ENCODE measurements around the gene RHEBL1. TPM values are rescaled to one million over a fixed set of nuclear protein-coding genes. Genes with fewer than 3 reads are reported as not detected.
A peak's percentile ranks its signal among the peaks of the same experiment; 100 is the strongest.

RHEBL1 gene
- total RNA-seq, 2 donors from 2014 or later: not detected

DNA sequence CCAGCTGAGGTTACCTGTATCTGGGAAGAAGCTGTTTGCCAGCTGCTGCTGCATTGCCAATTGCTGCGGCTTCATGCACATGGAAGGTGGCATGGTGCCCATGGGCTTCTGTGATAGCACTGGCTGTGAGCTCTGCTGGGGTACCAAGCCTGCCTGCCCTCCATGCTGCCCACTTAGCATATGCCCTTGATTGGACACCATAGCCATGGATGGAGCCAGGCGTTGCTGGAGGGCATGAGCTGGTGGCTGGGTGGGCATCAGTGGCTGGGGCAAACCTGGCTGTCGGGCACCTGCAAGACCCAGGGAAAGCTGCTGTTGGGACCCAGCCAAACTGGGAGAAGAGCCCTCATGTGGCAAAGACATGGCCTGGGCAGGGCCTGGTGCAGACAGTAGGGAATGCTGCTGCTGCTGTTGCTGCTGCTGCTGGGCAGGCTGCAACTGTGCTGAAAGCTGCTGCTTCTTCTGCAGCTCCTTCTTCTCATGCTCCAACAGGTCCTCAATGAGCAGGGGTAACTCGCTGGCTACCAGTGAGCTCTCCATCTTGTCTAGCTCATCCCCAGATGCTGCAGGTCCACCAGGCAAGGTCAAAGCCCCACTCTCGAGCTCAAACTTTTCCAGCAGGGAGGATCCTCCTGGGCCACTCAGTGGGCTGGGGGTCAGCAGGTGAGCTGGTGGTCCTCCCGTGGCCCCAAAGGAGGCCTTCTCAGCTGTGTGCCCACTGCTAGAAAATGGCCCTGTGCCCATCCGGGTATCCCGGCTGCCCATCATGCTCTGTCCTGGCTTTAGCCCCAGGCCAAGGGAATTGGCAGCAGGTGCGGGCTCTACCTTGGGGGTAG is 32.5 kb downstream of the RHEBL1 start:
- peaks cover 28 to 53% of the 10 kb centered on the region in 2 donors for H3K36me3 ChIP-seq (replicated peaks in 1 of 2; ENCODE audit: insufficient read depth in 1 of 2, low read depth in 2 of 2)
- intact Hi-C loops (cut with DNase I): no loop called here

DNA sequence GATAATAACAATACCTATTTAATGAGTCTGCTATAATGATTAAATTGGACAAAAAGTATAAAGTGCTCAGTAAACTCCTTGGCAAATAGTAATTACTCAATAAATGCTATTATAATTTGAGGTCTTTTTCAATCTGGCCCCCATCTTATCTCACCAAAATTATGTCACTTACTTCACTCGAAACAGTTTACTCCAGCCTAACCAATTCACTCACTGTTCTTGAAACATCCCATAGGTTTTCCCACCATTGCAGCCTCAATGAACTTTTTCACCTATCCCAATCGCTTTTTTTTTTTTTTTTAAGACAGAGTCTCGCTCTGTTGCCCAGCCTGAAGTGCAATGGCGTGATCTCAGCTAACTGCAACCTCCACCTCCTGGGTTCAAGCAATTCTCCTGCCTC is 33.8 kb downstream of the RHEBL1 start:
- no peak for TF ChIP-seq CTCF (IDR thresholded peaks at IDR 0.05)
- TF ChIP-seq POLR2A (IDR thresholded peaks at IDR 0.05): no peak
- no peaks in the 10 kb centered on the region for H3K4me1 ChIP-seq
- ATAC-seq (no peak), DNase-seq (no peak)
- no peaks in the 10 kb centered on the region for H3K9me3 ChIP-seq
- H3K4me3 ChIP-seq: no peak overlapping the region
- intact Hi-C loops (cut with DNase I): no loop called here
- 89% methylated on average over 4 of the region's 4 CpGs for WGBS, 2 donors
- H3K27me3 ChIP-seq: no peaks in the 10 kb centered on the region
- peaks cover 16 to 40% of the 10 kb centered on the region in 2 donors for H3K36me3 ChIP-seq (replicated peaks in 1 of 2; ENCODE audit: insufficient read depth in 1 of 2, low read depth in 2 of 2)
- no peak overlapping the region for H3K27ac ChIP-seq

More for the DNA sequence above, 32.5 kb downstream of the RHEBL1 start:
- Histone ChIP-seq H3K27ac (no peak overlapping the region), H3K9me3 (no peaks in the 10 kb centered on the region), H3K4me3 (no peak overlapping the region), H3K4me1 (no peaks in the 10 kb centered on the region), H3K27me3 (no peaks in the 10 kb centered on the region)
- 80 to 90% methylated on average over 1 to 9 of the region's 9 CpGs for WGBS, 2 donors
- DNase-seq (peak in 1 of 4 donors; percentile 37), ATAC-seq (no peak)
- TF ChIP-seq POLR2A (IDR thresholded peaks at IDR 0.05) (no peak), CTCF (IDR thresholded peaks at IDR 0.05) (no peak)

DNA sequence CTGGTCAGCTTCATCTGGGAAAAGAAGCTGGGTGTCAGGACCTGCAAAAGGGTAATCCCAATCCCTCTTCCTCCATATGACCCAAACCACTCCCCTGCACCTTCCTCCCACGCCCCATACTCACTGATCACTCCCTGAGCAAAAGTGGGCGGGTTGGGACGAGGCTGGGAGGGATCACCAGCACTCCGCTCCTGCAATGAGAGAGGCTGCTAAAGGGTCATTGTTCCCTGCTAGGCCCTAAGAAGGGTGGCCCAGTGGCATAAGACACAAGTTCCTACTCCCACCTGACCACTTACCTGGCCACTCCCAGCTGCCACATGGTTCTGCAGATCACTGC is 35.5 kb downstream of the RHEBL1 start:
- no peaks in the 10 kb centered on the region for H3K27me3 ChIP-seq
- no peak for ATAC-seq
- no peak for TF ChIP-seq CTCF (IDR thresholded peaks at IDR 0.05)
- TF ChIP-seq POLR2A (IDR thresholded peaks at IDR 0.05): no peak
- no peaks in the 10 kb centered on the region for H3K4me1 ChIP-seq
- WGBS, 2 donors: 85 to 86% methylated on average over 4 of the region's 4 CpGs
- peak in 1 of 4 donors; percentile 5 for DNase-seq
- H3K9me3 ChIP-seq: no peaks in the 10 kb centered on the region
- intact Hi-C loops (cut with DNase I): no loop called here
- no peak overlapping the region for H3K27ac ChIP-seq
- peaks cover 11 to 29% of the 10 kb centered on the region in 2 donors for H3K36me3 ChIP-seq (replicated peaks in 1 of 2; ENCODE audit: insufficient read depth in 1 of 2, low read depth in 2 of 2)
- H3K4me3 ChIP-seq: no peak overlapping the region

- peaks cover 6 to 24% of the 10 kb centered on the region in 2 donors for H3K36me3 ChIP-seq (replicated peaks in 1 of 2; ENCODE audit: insufficient read depth in 1 of 2, low read depth in 2 of 2)
- H3K27me3 ChIP-seq: no peaks in the 10 kb centered on the region
- no peak overlapping the region for H3K27ac ChIP-seq
- ATAC-seq (no peak), DNase-seq (peak in 1 of 4 donors; percentile 6)
- no peak overlapping the region for H3K4me3 ChIP-seq
- intact Hi-C loops (cut with DNase I): no loop called here
- no peaks in the 10 kb centered on the region for H3K9me3 ChIP-seq
- 75 to 80% methylated on average over 7 to 11 of the region's 12 CpGs for WGBS, 2 donors
- TF ChIP-seq POLR2A (IDR thresholded peaks at IDR 0.05): no peak
- no peaks in the 10 kb centered on the region for H3K4me1 ChIP-seq
These were observed 36.0 kb downstream of the RHEBL1 start for GRCh38 chr12:49033611-49034285.

GRCh38 chr12:49032679-49033447 is 36.9 kb downstream of the RHEBL1 start:
- H3K27ac ChIP-seq: no peak overlapping the region
- no peak overlapping the region for H3K4me3 ChIP-seq
- intact Hi-C loops (cut with DNase I): no loop called here
- H3K9me3 ChIP-seq: no peaks in the 10 kb centered on the region
- DNase-seq (peak in 1 of 4 donors; percentile 8), ATAC-seq (no peak)
- TF ChIP-seq POLR2A (IDR thresholded peaks at IDR 0.05) (no peak), CTCF (IDR thresholded peaks at IDR 0.05) (no peak)
- 81% methylated on average over 3 of the region's 3 CpGs; no CpG with 5 or more reads in 1 of the 2 donors for WGBS, 2 donors
- H3K4me1 ChIP-seq: no peaks in the 10 kb centered on the region
- no peaks in the 10 kb centered on the region for H3K27me3 ChIP-seq
- H3K36me3 ChIP-seq (replicated peaks in 1 of 2; ENCODE audit: insufficient read depth in 1 of 2, low read depth in 2 of 2): peaks cover 5 to 29% of the 10 kb centered on the region in 2 donors

Data from body of pancreas (tissue), 4 donors.